GM23338 (cell line): ENCODE data around the gene ADAMTSL2. TPM values are rescaled to one million over a fixed set of nuclear protein-coding genes. Genes with fewer than 3 reads are reported as not detected.

Experiments
- ATAC-seq: fragments of 200-7000 bp; cut with Tn5 transposase; 3 replicates; pipeline ENCODE4 v1.9.1; 2020
- DNase-seq: peaks from one replicate; pipeline ENCODE4 v3.0.0-alpha.2; 2015; ENCODE audit warnings: low spot score
- H2AFZ ChIP-seq: fragments of 200-600 bp; sonication (generic); 2 replicates; pipeline ENCODE4 v1.8.0; 2016; ENCODE audit warnings: antibody characterized with exemption, mild to moderate bottlenecking, moderate library complexity
- H3F3A ChIP-seq: fragments of 200-600 bp; sonication (generic); replicated peaks from 2 replicates; pipeline ENCODE4 v1.8.0; 2017; ENCODE audit warnings: antibody characterized with exemption, mixed run types, low read depth
- H3K27ac ChIP-seq: fragments of 200-600 bp; sonication (generic); 2 replicates; pipeline ENCODE4 v1.6.1; 2016; ENCODE audit warnings: low read depth
- H3K27me3 ChIP-seq: fragments of 200-600 bp; sonication (generic); 2 replicates; pipeline ENCODE4 v1.8.0; 2016; ENCODE audit warnings: mild to moderate bottlenecking, mixed run types, moderate library complexity; ENCODE audit not compliant: insufficient read depth
- H3K36me3 ChIP-seq: fragments of 200-600 bp; sonication (generic); 2 replicates; pipeline ENCODE4 v1.8.0; 2016; ENCODE audit warnings: mild to moderate bottlenecking; ENCODE audit not compliant: insufficient read depth
- H3K4me1 ChIP-seq: fragments of 200-600 bp; sonication (generic); 2 replicates; pipeline ENCODE4 v1.8.0; 2016; ENCODE audit warnings: mild to moderate bottlenecking, moderate library complexity; ENCODE audit not compliant: insufficient read depth
- H3K4me2 ChIP-seq: fragments of 200-600 bp; sonication (generic); 2 replicates; pipeline ENCODE4 v1.7.1; 2017; ENCODE audit warnings: mixed run types
- H3K4me3 ChIP-seq: fragments of 200-600 bp; sonication (generic); 2 replicates; pipeline ENCODE4 v1.6.1; 2016; ENCODE audit warnings: mixed run types
- H3K79me2 ChIP-seq: fragments of 200-600 bp; sonication (generic); replicated peaks from 2 replicates; pipeline ENCODE4 v1.8.0; 2017; ENCODE audit warnings: mild to moderate bottlenecking; ENCODE audit not compliant: insufficient read depth
- H3K9me2 ChIP-seq: fragments of 200-600 bp; sonication (generic); 2 replicates; pipeline ENCODE4 v1.8.0; 2017; ENCODE audit not compliant: insufficient read depth
- H4K20me1 ChIP-seq: fragments of 200-600 bp; sonication (generic); replicated peaks from 2 replicates; pipeline ENCODE4 v1.8.0; 2017; ENCODE audit warnings: mild to moderate bottlenecking; ENCODE audit not compliant: insufficient read depth
- H3K27ac Mint-ChIP-seq: 2 replicates; pipeline ENCODE4 v1.8.0; 2020; ENCODE audit warnings: inconsistent platforms, mild to moderate bottlenecking, moderate library complexity, mixed read lengths
- H3K27me3 Mint-ChIP-seq: 3 replicates; pipeline ENCODE4 v1.8.0; 2022; ENCODE audit warnings: low read depth, mild to moderate bottlenecking, moderate library complexity, mixed read lengths, inconsistent platforms; ENCODE audit not compliant: insufficient read depth, poor library complexity
- H3K36me3 Mint-ChIP-seq: 3 replicates; pipeline ENCODE4 v1.8.0; 2021; ENCODE audit warnings: low read depth, mild to moderate bottlenecking, inconsistent platforms, moderate library complexity, mixed read lengths
- H3K4me1 Mint-ChIP-seq: 3 replicates; pipeline ENCODE4 v1.8.0; 2020; ENCODE audit warnings: mild to moderate bottlenecking, inconsistent platforms, mixed read lengths
- H3K4me3 Mint-ChIP-seq: 3 replicates; pipeline ENCODE4 v1.8.0; 2021; ENCODE audit warnings: moderate library complexity, mild to moderate bottlenecking, inconsistent platforms, mixed read lengths
- H3K9me3 Mint-ChIP-seq: 3 replicates; pipeline ENCODE4 v1.8.0; 2020; ENCODE audit warnings: moderate library complexity, mild to moderate bottlenecking, inconsistent platforms, mixed read lengths
- EZH2 ChIP-seq: fragments of 200-600 bp; sonication (generic); IDR thresholded peaks from one replicate; pipeline ENCODE4 v1.8.0; 2017; ENCODE audit warnings: antibody characterized with exemption, mild to moderate bottlenecking, low read depth; ENCODE audit not compliant: unreplicated experiment
- EZH2phosphoT487 ChIP-seq: fragments of 200-600 bp; sonication (generic); IDR thresholded peaks from one replicate; pipeline ENCODE4 v1.8.1; 2018; ENCODE audit warnings: antibody characterized with exemption; ENCODE audit not compliant: unreplicated experiment
- NANOG ChIP-seq: IDR thresholded peaks from 2 replicates; pipeline ENCODE4 v1.6.1; 2016; ENCODE audit warnings: antibody characterized with exemption, borderline replicate concordance
- POLR2AphosphoS5 ChIP-seq: IDR thresholded peaks from 2 replicates; pipeline ENCODE4 v1.6.1; 2016; ENCODE audit warnings: antibody characterized with exemption, low read depth
- STAT1 ChIP-seq: IDR thresholded peaks from one replicate; pipeline ENCODE4 v1.6.1; 2016; ENCODE audit warnings: antibody characterized with exemption; ENCODE audit not compliant: unreplicated experiment
- ZNF114 ChIP-seq: fragments of 250-450 bp; sonication (Bioruptor Pico); IDR thresholded peaks from 2 replicates; pipeline ENCODE4 v1.5.0; 2020; ENCODE audit warnings: mild to moderate bottlenecking, moderate library complexity
- ZNF331 ChIP-seq: fragments of 250-450 bp; sonication (Bioruptor Pico); IDR thresholded peaks from 2 replicates; pipeline ENCODE4 v1.5.0; 2020; ENCODE audit warnings: low read depth, mild to moderate bottlenecking, moderate library complexity
- polyA plus RNA-seq: library from polyadenylated mRNA; unstranded; fragments of >200 nt; fragmentation: Nextera tagmentation; extraction: Ambion mirVana; gene quantifications from 2 replicates; pipeline ENCODE4 v1.2.1, GENCODE V29; 2016
- total RNA-seq: library from RNA; depleted of rRNA; stranded (reverse); fragments of >200 nt; shearing (Covaris generic); gene quantifications from 2 replicates; pipeline ENCODE4 v1.2.3, GENCODE V29; 2014
- TF ChIP-seq, protein P1 (sequence below), 2 experiments: fragments of 200-600 bp in 1 of 2; sonication (generic) in 1 of 2; conservative IDR thresholded peaks; 2 replicates each; pipeline versions ENCODE4 v1.5.1 to v1.6.1; 2016 to 2017; ENCODE audit warnings: antibody characterized with exemption in 2 of 2, low read depth in 2 of 2, mild to moderate bottlenecking in 2 of 2, moderate library complexity in 1 of 2
- TF ChIP-seq, protein P2 (sequence below): IDR thresholded peaks from 2 replicates; pipeline ENCODE4 v1.6.1; 2016; ENCODE audit warnings: antibody characterized with exemption
- TF ChIP-seq, protein P3 (sequence below): IDR thresholded peaks from one replicate; pipeline ENCODE4 v1.6.1; 2018; ENCODE audit warnings: antibody characterized with exemption; ENCODE audit not compliant: unreplicated experiment

The ADAMTSL2 gene
- total and polyA plus RNA-seq, 2 experiments from 2014 or later = 0.15 to 0.66 TPM

DNA sequence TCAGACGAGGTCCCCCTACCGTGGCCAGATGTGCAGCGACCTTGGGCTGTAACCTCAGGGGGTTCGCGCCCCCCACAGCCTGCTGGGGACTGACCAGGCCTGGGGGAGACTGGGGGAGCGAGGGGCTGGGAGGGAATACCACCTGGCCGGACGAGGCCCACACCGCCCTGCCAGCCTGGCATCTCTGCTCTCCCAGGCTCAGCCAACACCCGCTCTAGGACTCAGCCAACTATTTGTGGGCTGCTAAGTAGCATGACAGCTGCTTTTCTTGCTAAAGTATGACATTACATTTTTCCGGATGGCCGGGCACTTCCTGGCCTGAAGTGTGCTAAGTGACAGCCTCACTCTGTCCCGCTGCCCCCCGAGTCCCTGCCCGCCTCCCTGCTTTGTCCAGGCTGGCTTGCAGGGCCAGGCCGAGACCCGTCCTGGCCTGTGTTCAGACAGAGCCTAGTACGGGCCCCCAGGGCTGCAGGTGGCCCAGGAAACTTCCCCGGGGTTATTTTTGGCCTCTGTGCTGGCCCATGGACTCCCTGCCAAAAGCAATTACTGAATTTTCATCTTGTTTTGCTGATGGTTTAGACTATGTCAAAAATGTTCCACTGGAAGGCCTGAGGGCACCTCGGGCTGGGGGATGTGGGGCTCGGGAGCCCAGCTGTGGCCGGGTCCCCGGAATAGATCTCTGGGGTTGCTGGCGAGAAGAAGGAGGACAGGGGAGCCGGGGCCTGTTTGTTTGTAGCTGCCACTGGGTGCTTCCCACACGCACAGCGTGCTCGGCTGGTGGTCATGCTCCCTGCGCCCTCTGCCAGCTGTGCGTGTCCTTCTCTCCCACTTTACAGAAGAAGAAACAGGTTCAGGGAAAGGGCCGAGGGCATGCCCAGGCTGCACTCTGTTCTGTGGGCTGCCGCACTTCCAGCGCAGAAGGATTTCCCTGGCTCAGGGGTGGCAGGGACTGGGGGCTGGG lies 42.2 kb upstream of the ADAMTSL2 start:
- H4K20me1 ChIP-seq = no peaks in the 10 kb centered on the region
- Mint-ChIP-seq H3K27me3 (peaks cover 7% of the 10 kb centered on the region), H3K4me1 (no peaks in the 10 kb centered on the region), H3K9me3 (no peaks in the 10 kb centered on the region), H3K36me3 (no peaks in the 10 kb centered on the region; the same call in 2 of the 3 replicates), H3K4me3 (no peak overlapping the region), H3K27ac (no peak overlapping the region)
- H3K9me2 ChIP-seq = no peaks in the 10 kb centered on the region
- no peak overlapping the region for H3K27ac ChIP-seq
- no peaks in the 10 kb centered on the region for H3K27me3 ChIP-seq
- H3K4me1 ChIP-seq = no peaks in the 10 kb centered on the region
- peak overlapping the region; percentile 23; the same call in 1 of the 2 replicates for H2AFZ ChIP-seq
- no peak overlapping the region for H3K4me2 ChIP-seq
- no peaks in the 10 kb centered on the region for H3K36me3 ChIP-seq
- no peaks in the 10 kb centered on the region for H3K79me2 ChIP-seq
- DNase-seq (no peak), ATAC-seq (no peak)
- H3F3A ChIP-seq = no peaks in the 10 kb centered on the region; the same call in 1 of the 2 replicates
- TF ChIP-seq STAT1 (no peak), EZH2 (no peak), EZH2phosphoT487 (no peak), POLR2AphosphoS5 (no peak), ZNF331 (no peak)
- TF ChIP-seq, protein P1, sequence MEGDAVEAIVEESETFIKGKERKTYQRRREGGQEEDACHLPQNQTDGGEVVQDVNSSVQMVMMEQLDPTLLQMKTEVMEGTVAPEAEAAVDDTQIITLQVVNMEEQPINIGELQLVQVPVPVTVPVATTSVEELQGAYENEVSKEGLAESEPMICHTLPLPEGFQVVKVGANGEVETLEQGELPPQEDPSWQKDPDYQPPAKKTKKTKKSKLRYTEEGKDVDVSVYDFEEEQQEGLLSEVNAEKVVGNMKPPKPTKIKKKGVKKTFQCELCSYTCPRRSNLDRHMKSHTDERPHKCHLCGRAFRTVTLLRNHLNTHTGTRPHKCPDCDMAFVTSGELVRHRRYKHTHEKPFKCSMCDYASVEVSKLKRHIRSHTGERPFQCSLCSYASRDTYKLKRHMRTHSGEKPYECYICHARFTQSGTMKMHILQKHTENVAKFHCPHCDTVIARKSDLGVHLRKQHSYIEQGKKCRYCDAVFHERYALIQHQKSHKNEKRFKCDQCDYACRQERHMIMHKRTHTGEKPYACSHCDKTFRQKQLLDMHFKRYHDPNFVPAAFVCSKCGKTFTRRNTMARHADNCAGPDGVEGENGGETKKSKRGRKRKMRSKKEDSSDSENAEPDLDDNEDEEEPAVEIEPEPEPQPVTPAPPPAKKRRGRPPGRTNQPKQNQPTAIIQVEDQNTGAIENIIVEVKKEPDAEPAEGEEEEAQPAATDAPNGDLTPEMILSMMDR (conservative IDR thresholded peaks at IDR 0.05; ENCODE audit: low read depth in 2 of 2) = no peak
- no peak overlapping the region for H3K4me3 ChIP-seq

DNA sequence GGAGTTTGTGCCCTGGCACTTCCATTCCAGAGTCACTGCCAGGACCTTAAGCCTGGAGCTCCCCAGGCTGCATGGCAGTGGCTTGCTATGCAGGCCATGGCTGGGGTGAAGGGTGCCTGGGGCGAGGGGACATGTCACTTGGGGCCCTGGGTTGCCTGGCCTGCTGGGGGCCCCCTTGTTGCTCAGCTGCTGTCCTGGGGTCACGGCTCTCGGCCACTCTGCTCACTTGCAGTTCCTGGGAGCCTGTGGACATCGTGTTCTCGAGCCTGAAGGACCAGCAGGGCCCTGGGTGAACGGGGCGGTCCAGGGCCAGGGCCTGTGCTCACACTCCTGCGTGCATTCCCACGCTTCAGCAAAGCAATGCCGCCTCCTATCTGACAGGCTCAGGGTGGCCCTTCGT lies 41.1 kb upstream of the ADAMTSL2 start:
- H3K4me1 Mint-ChIP-seq = no peaks in the 10 kb centered on the region
- Histone ChIP-seq H2AFZ (no peak overlapping the region), H4K20me1 (no peaks in the 10 kb centered on the region), H3K4me1 (no peaks in the 10 kb centered on the region), H3K36me3 (no peaks in the 10 kb centered on the region), H3K4me2 (no peak overlapping the region), H3K27ac (no peak overlapping the region), H3K27me3 (no peaks in the 10 kb centered on the region), H3K9me2 (no peaks in the 10 kb centered on the region), H3K4me3 (no peak overlapping the region), H3F3A (no peaks in the 10 kb centered on the region; the same call in 1 of the 2 replicates), H3K79me2 (no peaks in the 10 kb centered on the region)
- H3K9me3 Mint-ChIP-seq = no peaks in the 10 kb centered on the region
- H3K27ac Mint-ChIP-seq = no peak overlapping the region
- no peak overlapping the region for H3K4me3 Mint-ChIP-seq
- no peaks in the 10 kb centered on the region; the same call in 2 of the 3 replicates for H3K36me3 Mint-ChIP-seq
- peaks cover 7% of the 10 kb centered on the region for H3K27me3 Mint-ChIP-seq
- no peak for ATAC-seq
- DNase-seq = no peak
- no peak for TF ChIP-seq ZNF114
- TF ChIP-seq, protein P2, sequence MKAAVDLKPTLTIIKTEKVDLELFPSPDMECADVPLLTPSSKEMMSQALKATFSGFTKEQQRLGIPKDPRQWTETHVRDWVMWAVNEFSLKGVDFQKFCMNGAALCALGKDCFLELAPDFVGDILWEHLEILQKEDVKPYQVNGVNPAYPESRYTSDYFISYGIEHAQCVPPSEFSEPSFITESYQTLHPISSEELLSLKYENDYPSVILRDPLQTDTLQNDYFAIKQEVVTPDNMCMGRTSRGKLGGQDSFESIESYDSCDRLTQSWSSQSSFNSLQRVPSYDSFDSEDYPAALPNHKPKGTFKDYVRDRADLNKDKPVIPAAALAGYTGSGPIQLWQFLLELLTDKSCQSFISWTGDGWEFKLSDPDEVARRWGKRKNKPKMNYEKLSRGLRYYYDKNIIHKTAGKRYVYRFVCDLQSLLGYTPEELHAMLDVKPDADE = no peak
- no peak for TF ChIP-seq POLR2AphosphoS5
- no peak for TF ChIP-seq EZH2phosphoT487
- TF ChIP-seq, protein P3, sequence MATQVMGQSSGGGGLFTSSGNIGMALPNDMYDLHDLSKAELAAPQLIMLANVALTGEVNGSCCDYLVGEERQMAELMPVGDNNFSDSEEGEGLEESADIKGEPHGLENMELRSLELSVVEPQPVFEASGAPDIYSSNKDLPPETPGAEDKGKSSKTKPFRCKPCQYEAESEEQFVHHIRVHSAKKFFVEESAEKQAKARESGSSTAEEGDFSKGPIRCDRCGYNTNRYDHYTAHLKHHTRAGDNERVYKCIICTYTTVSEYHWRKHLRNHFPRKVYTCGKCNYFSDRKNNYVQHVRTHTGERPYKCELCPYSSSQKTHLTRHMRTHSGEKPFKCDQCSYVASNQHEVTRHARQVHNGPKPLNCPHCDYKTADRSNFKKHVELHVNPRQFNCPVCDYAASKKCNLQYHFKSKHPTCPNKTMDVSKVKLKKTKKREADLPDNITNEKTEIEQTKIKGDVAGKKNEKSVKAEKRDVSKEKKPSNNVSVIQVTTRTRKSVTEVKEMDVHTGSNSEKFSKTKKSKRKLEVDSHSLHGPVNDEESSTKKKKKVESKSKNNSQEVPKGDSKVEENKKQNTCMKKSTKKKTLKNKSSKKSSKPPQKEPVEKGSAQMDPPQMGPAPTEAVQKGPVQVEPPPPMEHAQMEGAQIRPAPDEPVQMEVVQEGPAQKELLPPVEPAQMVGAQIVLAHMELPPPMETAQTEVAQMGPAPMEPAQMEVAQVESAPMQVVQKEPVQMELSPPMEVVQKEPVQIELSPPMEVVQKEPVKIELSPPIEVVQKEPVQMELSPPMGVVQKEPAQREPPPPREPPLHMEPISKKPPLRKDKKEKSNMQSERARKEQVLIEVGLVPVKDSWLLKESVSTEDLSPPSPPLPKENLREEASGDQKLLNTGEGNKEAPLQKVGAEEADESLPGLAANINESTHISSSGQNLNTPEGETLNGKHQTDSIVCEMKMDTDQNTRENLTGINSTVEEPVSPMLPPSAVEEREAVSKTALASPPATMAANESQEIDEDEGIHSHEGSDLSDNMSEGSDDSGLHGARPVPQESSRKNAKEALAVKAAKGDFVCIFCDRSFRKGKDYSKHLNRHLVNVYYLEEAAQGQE = no peak
- no peak for TF ChIP-seq NANOG
